ENCODE measurements around the gene CTAGE1.
A peak's percentile ranks its signal among the peaks of the same experiment; 100 is the strongest.

The CTAGE1 gene

GRCh38 chr18:22387787-22388186 is 29.9 kb downstream of the CTAGE1 start:
- in situ Hi-C loops (cut with MboI; ENCODE audit: low pct_unique_long_range_greater_than_20kb, low sequenced_read_pairs, unreplicated experiment) = no loop called here
- TF ChIP-seq CTCF (IDR thresholded peaks at IDR 0.05; ENCODE audit: extremely low read depth, insufficient read depth, missing control alignments) = no peak
- no peak for DNase-seq (ENCODE audit: low spot score)

GRCh38 chr18:22387364-22387763 is 30.4 kb downstream of the CTAGE1 start:
- TF ChIP-seq CTCF (IDR thresholded peaks at IDR 0.05; ENCODE audit: extremely low read depth, insufficient read depth, missing control alignments) = no peak
- in situ Hi-C loops (cut with MboI; ENCODE audit: low pct_unique_long_range_greater_than_20kb, low sequenced_read_pairs, unreplicated experiment) = no loop called here
- DNase-seq (ENCODE audit: low spot score) = no peak

GRCh38 chr18:22385718-22386117 is 32.0 kb downstream of the CTAGE1 start:
- in situ Hi-C loops (cut with MboI; ENCODE audit: low pct_unique_long_range_greater_than_20kb, low sequenced_read_pairs, unreplicated experiment) = no loop called here
- DNase-seq (ENCODE audit: low spot score) = no peak
- no peak for TF ChIP-seq CTCF (IDR thresholded peaks at IDR 0.05; ENCODE audit: extremely low read depth, insufficient read depth, missing control alignments)

GRCh38 chr18:22378672-22379282 is 38.9 kb downstream of the CTAGE1 start:
- DNase-seq (ENCODE audit: low spot score) = no peak
- in situ Hi-C loops (cut with MboI; ENCODE audit: low pct_unique_long_range_greater_than_20kb, low sequenced_read_pairs, unreplicated experiment) = no loop called here
- TF ChIP-seq CTCF (IDR thresholded peaks at IDR 0.05; ENCODE audit: extremely low read depth, insufficient read depth, missing control alignments) = peak; percentile 17

GRCh38 chr18:22377769-22378168 is 39.9 kb downstream of the CTAGE1 start:
- TF ChIP-seq CTCF (IDR thresholded peaks at IDR 0.05; ENCODE audit: extremely low read depth, insufficient read depth, missing control alignments) = no peak
- in situ Hi-C loops (cut with MboI; ENCODE audit: low pct_unique_long_range_greater_than_20kb, low sequenced_read_pairs, unreplicated experiment) = no loop called here

GRCh38 chr18:22370414-22370813 is 47.3 kb downstream of the CTAGE1 start:
- in situ Hi-C loops (cut with MboI; ENCODE audit: low pct_unique_long_range_greater_than_20kb, low sequenced_read_pairs, unreplicated experiment) = no loop called here
- no peak for TF ChIP-seq CTCF (IDR thresholded peaks at IDR 0.05; ENCODE audit: extremely low read depth, insufficient read depth, missing control alignments)
- DNase-seq (ENCODE audit: low spot score) = no peak

More at GRCh38 chr18:22377769-22378168, 39.9 kb downstream of the CTAGE1 start:
- DNase-seq (ENCODE audit: low spot score) = no peak
